Karpas-422 (cell line): Measurements from ENCODE around the gene AKT3. TPM values are rescaled to one million over a fixed set of nuclear protein-coding genes. Genes with fewer than 3 reads are reported as not detected.

Experiments
- DNase-seq: peaks from one replicate; pipeline ENCODE4 v3.0.0-alpha.2; 2015
- H2AFZ ChIP-seq: fragments of 200-600 bp; sonication (generic); 2 replicates; pipeline ENCODE4 v1.6.1; 2014; ENCODE audit warnings: antibody characterized with exemption, low read length, mixed read lengths
- H3K27ac ChIP-seq: fragments of 200-600 bp; sonication (generic); 2 replicates; pipeline ENCODE4 v1.5.1; 2014; ENCODE audit warnings: mild to moderate bottlenecking, low read length, moderate library complexity
- H3K27me3 ChIP-seq: fragments of 200-600 bp; sonication (generic); 2 replicates; pipeline ENCODE4 v1.6.1; 2014; ENCODE audit warnings: low read length, mixed read lengths
- H3K36me3 ChIP-seq: fragments of 200-600 bp; sonication (generic); 2 replicates; pipeline ENCODE4 v1.6.1; 2014; ENCODE audit warnings: low read length, mixed read lengths; ENCODE audit not compliant: insufficient read depth
- H3K4me1 ChIP-seq: fragments of 200-600 bp; sonication (generic); 2 replicates; pipeline ENCODE4 v1.6.1; 2014; ENCODE audit warnings: mild to moderate bottlenecking, low read length, mixed read lengths
- H3K4me2 ChIP-seq: fragments of 200-600 bp; sonication (generic); 2 replicates; pipeline ENCODE4 v1.6.1; 2014; ENCODE audit warnings: low read length, low read depth, mild to moderate bottlenecking; ENCODE audit not compliant: poor library complexity, severe bottlenecking
- H3K4me3 ChIP-seq: fragments of 200-600 bp; sonication (generic); 2 replicates; pipeline ENCODE4 v1.5.1; 2014; ENCODE audit warnings: mild to moderate bottlenecking, antibody characterized with exemption, low read length, mixed read lengths
- H3K79me2 ChIP-seq: fragments of 200-600 bp; sonication (generic); 2 replicates; pipeline ENCODE4 v1.6.1; 2014; ENCODE audit warnings: mild to moderate bottlenecking, low read length, mixed read lengths
- H3K9ac ChIP-seq: fragments of 200-600 bp; sonication (generic); 2 replicates; pipeline ENCODE4 v1.6.0; 2014; ENCODE audit warnings: low read length
- H3K9me2 ChIP-seq: fragments of 200-600 bp; sonication (generic), shearing (Covaris generic); replicated peaks from 2 replicates; pipeline ENCODE4 v1.6.0; 2014; ENCODE audit warnings: mild to moderate bottlenecking, low read length, moderate library complexity; ENCODE audit not compliant: insufficient read depth
- H3K9me3 ChIP-seq: fragments of 300-700, 200-600 bp; sonication (generic); 2 replicates; pipeline ENCODE4 v1.6.1; 2014; ENCODE audit warnings: low read length, mixed read lengths
- H4K20me1 ChIP-seq: fragments of 200-600 bp; sonication (generic); 2 replicates; pipeline ENCODE4 v1.6.1; 2014; ENCODE audit warnings: mild to moderate bottlenecking, antibody characterized with exemption, low read length, low read depth; ENCODE audit not compliant: insufficient read depth
- total RNA-seq: library from RNA; depleted of rRNA; stranded (reverse); fragments of >200 nt; shearing (Covaris generic); gene quantifications from 2 replicates; pipeline ENCODE4 v1.2.3, GENCODE V29; 2014; ENCODE audit warnings: low replicate concordance

Gene AKT3
- total RNA-seq, 1 experiment from 2014 or later: 0.11 TPM

- H3K9me2 ChIP-seq: no peaks in the 10 kb centered on the region
- H3K36me3 ChIP-seq: no peaks in the 10 kb centered on the region
- H3K27me3 ChIP-seq: no peaks in the 10 kb centered on the region
- no peaks in the 10 kb centered on the region for H3K9me3 ChIP-seq
- H2AFZ ChIP-seq: no peak overlapping the region
- DNase-seq: no peak
- H3K4me3 ChIP-seq: no peak overlapping the region
- H4K20me1 ChIP-seq: no peaks in the 10 kb centered on the region
- no peaks in the 10 kb centered on the region for H3K4me1 ChIP-seq
- H3K4me2 ChIP-seq: no peak overlapping the region
- no peaks in the 10 kb centered on the region for H3K79me2 ChIP-seq
- no peak overlapping the region for H3K27ac ChIP-seq
- no peak overlapping the region for H3K9ac ChIP-seq
Measured at GRCh38 chr1:243580984-243581383, 269.1 kb downstream of the AKT3 start.

- H3K27me3 ChIP-seq: no peaks in the 10 kb centered on the region
- no peak overlapping the region for H3K4me3 ChIP-seq
- H4K20me1 ChIP-seq: no peaks in the 10 kb centered on the region
- H3K4me1 ChIP-seq: no peaks in the 10 kb centered on the region
- H3K9me2 ChIP-seq: no peaks in the 10 kb centered on the region
- no peaks in the 10 kb centered on the region for H3K9me3 ChIP-seq
- H3K9ac ChIP-seq: no peak overlapping the region
- no peaks in the 10 kb centered on the region for H3K79me2 ChIP-seq
- no peaks in the 10 kb centered on the region for H3K36me3 ChIP-seq
- no peak for DNase-seq
- H3K27ac ChIP-seq: no peak overlapping the region
- no peak overlapping the region for H3K4me2 ChIP-seq
- H2AFZ ChIP-seq: no peak overlapping the region
Measured at GRCh38 chr1:243580072-243580471, 270.0 kb downstream of the AKT3 start.

- H3K36me3 ChIP-seq: no peaks in the 10 kb centered on the region
- no peaks in the 10 kb centered on the region for H3K79me2 ChIP-seq
- no peak overlapping the region for H2AFZ ChIP-seq
- no peaks in the 10 kb centered on the region for H3K9me3 ChIP-seq
- H3K4me2 ChIP-seq: no peak overlapping the region
- H3K9me2 ChIP-seq: no peaks in the 10 kb centered on the region
- no peak for DNase-seq
- no peak overlapping the region for H3K27ac ChIP-seq
- no peaks in the 10 kb centered on the region for H4K20me1 ChIP-seq
- H3K4me1 ChIP-seq: no peaks in the 10 kb centered on the region
- H3K27me3 ChIP-seq: no peaks in the 10 kb centered on the region
- H3K9ac ChIP-seq: no peak overlapping the region
- no peak overlapping the region for H3K4me3 ChIP-seq
Measured at GRCh38 chr1:243575070-243575469, 275.0 kb downstream of the AKT3 start.

- no peaks in the 10 kb centered on the region for H3K9me3 ChIP-seq
- H3K4me3 ChIP-seq: no peak overlapping the region
- H3K27ac ChIP-seq: no peak overlapping the region
- no peak overlapping the region for H3K4me2 ChIP-seq
- no peaks in the 10 kb centered on the region for H3K9me2 ChIP-seq
- no peak for DNase-seq
- no peaks in the 10 kb centered on the region for H3K27me3 ChIP-seq
- H2AFZ ChIP-seq: no peak overlapping the region
- H3K4me1 ChIP-seq: no peaks in the 10 kb centered on the region
- H3K79me2 ChIP-seq: no peaks in the 10 kb centered on the region
- no peak overlapping the region for H3K9ac ChIP-seq
- H4K20me1 ChIP-seq: no peaks in the 10 kb centered on the region
- no peaks in the 10 kb centered on the region for H3K36me3 ChIP-seq
Measured at GRCh38 chr1:243572940-243573339, 277.1 kb downstream of the AKT3 start.

GRCh38 chr1:243568793-243569192, 281.2 kb downstream of the AKT3 start:
- H3K4me1 ChIP-seq: no peaks in the 10 kb centered on the region
- no peaks in the 10 kb centered on the region for H3K27me3 ChIP-seq
- no peak overlapping the region for H3K4me3 ChIP-seq
- H3K27ac ChIP-seq: no peak overlapping the region
- no peak overlapping the region for H2AFZ ChIP-seq
- no peak for DNase-seq
- no peaks in the 10 kb centered on the region for H3K9me3 ChIP-seq
- H4K20me1 ChIP-seq: no peaks in the 10 kb centered on the region
- no peaks in the 10 kb centered on the region for H3K36me3 ChIP-seq
- no peaks in the 10 kb centered on the region for H3K79me2 ChIP-seq
- H3K9me2 ChIP-seq: no peaks in the 10 kb centered on the region
- H3K9ac ChIP-seq: no peak overlapping the region
- no peak overlapping the region for H3K4me2 ChIP-seq

- Histone ChIP-seq H4K20me1 (no peaks in the 10 kb centered on the region), H3K9me3 (no peaks in the 10 kb centered on the region), H2AFZ (no peak overlapping the region), H3K27me3 (no peaks in the 10 kb centered on the region), H3K4me2 (no peak overlapping the region), H3K4me1 (no peaks in the 10 kb centered on the region), H3K79me2 (no peaks in the 10 kb centered on the region), H3K36me3 (no peaks in the 10 kb centered on the region), H3K27ac (no peak overlapping the region), H3K9me2 (no peaks in the 10 kb centered on the region), H3K4me3 (no peak overlapping the region), H3K9ac (no peak overlapping the region)
- no peak for DNase-seq
Measured at GRCh38 chr1:243564814-243565213, 285.2 kb downstream of the AKT3 start.

GRCh38 chr1:243563732-243564131, 286.3 kb downstream of the AKT3 start:
- no peak overlapping the region for H3K4me3 ChIP-seq
- DNase-seq: no peak
- no peaks in the 10 kb centered on the region for H3K9me2 ChIP-seq
- no peak overlapping the region for H3K9ac ChIP-seq
- no peak overlapping the region for H2AFZ ChIP-seq
- H3K9me3 ChIP-seq: no peaks in the 10 kb centered on the region
- no peak overlapping the region for H3K4me2 ChIP-seq
- no peaks in the 10 kb centered on the region for H3K36me3 ChIP-seq
- no peaks in the 10 kb centered on the region for H4K20me1 ChIP-seq
- no peaks in the 10 kb centered on the region for H3K4me1 ChIP-seq
- no peaks in the 10 kb centered on the region for H3K27me3 ChIP-seq
- H3K79me2 ChIP-seq: no peaks in the 10 kb centered on the region
- no peak overlapping the region for H3K27ac ChIP-seq

- no peak overlapping the region for H3K4me3 ChIP-seq
- H3K36me3 ChIP-seq: no peaks in the 10 kb centered on the region
- H3K79me2 ChIP-seq: no peaks in the 10 kb centered on the region
- no peaks in the 10 kb centered on the region for H3K9me3 ChIP-seq
- H2AFZ ChIP-seq: no peak overlapping the region
- no peaks in the 10 kb centered on the region for H3K4me1 ChIP-seq
- no peak overlapping the region for H3K4me2 ChIP-seq
- H3K9ac ChIP-seq: no peak overlapping the region
- no peaks in the 10 kb centered on the region for H3K9me2 ChIP-seq
- H3K27ac ChIP-seq: no peak overlapping the region
- H4K20me1 ChIP-seq: no peaks in the 10 kb centered on the region
- no peaks in the 10 kb centered on the region for H3K27me3 ChIP-seq
- DNase-seq: no peak
Measured at GRCh38 chr1:243562473-243562872, 287.6 kb downstream of the AKT3 start.
